NB4 (cell line): ENCODE data around the gene RBMS3.

Experiments used
- DNase-seq: peaks from one replicate; pipeline ENCODE4 v3.0.0; 2010; ENCODE audit warnings: low read depth
- H3K4me3 ChIP-seq: one replicate; pipeline ENCODE4 v1.5.1; 2011; ENCODE audit warnings: mild to moderate bottlenecking, low read depth, low read length, moderate library complexity
- MYC ChIP-seq: IDR thresholded peaks from 2 replicates; pipeline ENCODE4 v1.6.1; 2011; ENCODE audit warnings: low read depth, low read length
- POLR2A ChIP-seq: IDR thresholded peaks from 2 replicates; pipeline ENCODE4 v1.6.1; 2011; ENCODE audit warnings: mild to moderate bottlenecking; ENCODE audit not compliant: insufficient read length; ENCODE audit errors: extremely low read depth
- TF ChIP-seq, protein P1 (sequence below): IDR thresholded peaks from one replicate; pipeline ENCODE4 v1.5.1; 2012; ENCODE audit warnings: low read depth, low read length
- TF ChIP-seq, protein P2 (sequence below): IDR thresholded peaks from 2 replicates; pipeline ENCODE4 v1.6.1; 2011; ENCODE audit warnings: low read depth, low read length

RBMS3 gene

DNA sequence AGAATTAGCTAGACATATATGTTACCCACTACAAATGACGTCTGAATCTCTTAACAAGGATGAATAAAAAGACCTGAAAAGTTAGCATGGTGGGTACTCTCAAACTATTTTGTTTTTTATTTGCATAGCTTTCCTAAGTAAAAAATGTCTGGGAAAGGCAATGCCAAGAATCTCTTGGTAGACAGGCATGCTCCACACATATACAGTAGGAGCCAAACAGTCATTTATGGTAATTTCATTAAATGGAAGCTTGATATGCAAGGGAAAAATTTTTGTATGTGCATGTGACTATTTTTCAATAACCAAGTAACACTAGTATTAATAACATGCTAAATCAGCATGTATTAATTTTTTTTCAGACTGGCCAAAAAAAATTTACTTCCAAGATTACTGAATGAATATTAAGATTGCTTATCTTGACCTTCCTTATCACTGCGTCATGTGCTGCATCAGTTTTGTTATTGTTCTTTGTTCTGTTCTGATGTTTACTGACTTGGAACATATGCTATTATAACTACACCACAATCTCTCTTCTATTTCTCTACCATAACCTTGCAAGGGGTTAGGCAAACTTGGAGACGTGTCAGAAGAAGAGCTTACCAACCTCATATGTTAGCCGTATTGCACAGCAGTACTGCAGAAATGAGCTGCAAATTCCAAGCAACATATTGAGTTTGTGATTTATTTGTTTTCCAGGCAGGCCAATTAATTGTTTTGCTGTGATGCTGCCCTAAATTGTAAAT lies 255.3 kb downstream of the RBMS3 start:
- TF ChIP-seq POLR2A (no peak), MYC (no peak)
- TF ChIP-seq, protein P1, sequence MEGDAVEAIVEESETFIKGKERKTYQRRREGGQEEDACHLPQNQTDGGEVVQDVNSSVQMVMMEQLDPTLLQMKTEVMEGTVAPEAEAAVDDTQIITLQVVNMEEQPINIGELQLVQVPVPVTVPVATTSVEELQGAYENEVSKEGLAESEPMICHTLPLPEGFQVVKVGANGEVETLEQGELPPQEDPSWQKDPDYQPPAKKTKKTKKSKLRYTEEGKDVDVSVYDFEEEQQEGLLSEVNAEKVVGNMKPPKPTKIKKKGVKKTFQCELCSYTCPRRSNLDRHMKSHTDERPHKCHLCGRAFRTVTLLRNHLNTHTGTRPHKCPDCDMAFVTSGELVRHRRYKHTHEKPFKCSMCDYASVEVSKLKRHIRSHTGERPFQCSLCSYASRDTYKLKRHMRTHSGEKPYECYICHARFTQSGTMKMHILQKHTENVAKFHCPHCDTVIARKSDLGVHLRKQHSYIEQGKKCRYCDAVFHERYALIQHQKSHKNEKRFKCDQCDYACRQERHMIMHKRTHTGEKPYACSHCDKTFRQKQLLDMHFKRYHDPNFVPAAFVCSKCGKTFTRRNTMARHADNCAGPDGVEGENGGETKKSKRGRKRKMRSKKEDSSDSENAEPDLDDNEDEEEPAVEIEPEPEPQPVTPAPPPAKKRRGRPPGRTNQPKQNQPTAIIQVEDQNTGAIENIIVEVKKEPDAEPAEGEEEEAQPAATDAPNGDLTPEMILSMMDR = no peak
- TF ChIP-seq, protein P2, sequence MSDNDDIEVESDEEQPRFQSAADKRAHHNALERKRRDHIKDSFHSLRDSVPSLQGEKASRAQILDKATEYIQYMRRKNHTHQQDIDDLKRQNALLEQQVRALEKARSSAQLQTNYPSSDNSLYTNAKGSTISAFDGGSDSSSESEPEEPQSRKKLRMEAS = no peak
- DNase-seq = no peak
- no peak overlapping the region for H3K4me3 ChIP-seq

- no peak overlapping the region for H3K4me3 ChIP-seq
- no peak for DNase-seq
- TF ChIP-seq, protein P1 = no peak
- TF ChIP-seq, protein P2 = no peak
- no peak for TF ChIP-seq MYC
- TF ChIP-seq POLR2A = no peak
Measured at GRCh38 chr3:29537889-29538609, 257.2 kb downstream of the RBMS3 start.

DNA sequence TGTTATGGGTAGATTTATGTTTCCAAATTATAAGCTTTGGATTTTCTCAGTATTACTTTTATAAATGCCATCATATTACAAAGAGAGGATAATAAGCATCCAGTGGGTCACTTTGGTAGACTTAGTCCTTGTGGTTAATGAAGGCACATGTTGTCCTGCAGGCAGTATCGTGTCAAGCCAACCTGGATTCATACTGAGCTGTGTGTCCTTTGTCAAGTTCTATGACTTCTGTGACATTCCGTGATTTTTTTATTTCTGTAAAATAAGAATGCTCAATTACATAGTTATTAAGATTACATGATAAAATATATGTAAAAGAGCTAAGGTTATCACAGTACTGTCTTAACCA lies 257.7 kb downstream of the RBMS3 start:
- TF ChIP-seq, protein P1 = no peak
- TF ChIP-seq MYC (no peak), POLR2A (no peak)
- TF ChIP-seq, protein P2 = no peak
- no peak for DNase-seq
- H3K4me3 ChIP-seq = no peak overlapping the region

- TF ChIP-seq POLR2A = no peak
- TF ChIP-seq, protein P2 = no peak
- TF ChIP-seq MYC = no peak
- TF ChIP-seq, protein P1 = no peak
- no peak overlapping the region for H3K4me3 ChIP-seq
- DNase-seq = no peak
Measured at GRCh38 chr3:29540544-29540943, 259.7 kb downstream of the RBMS3 start.

GRCh38 chr3:29544701-29545363 lies 264.0 kb downstream of the RBMS3 start:
- no peak for DNase-seq
- no peak overlapping the region for H3K4me3 ChIP-seq
- no peak for TF ChIP-seq POLR2A
- TF ChIP-seq, protein P1 = no peak
- no peak for TF ChIP-seq MYC
- TF ChIP-seq, protein P2 = no peak
